Thymus (tissue), 11 donors: Measurements from ENCODE around the gene APMAP. TPM values are rescaled to one million over a fixed set of nuclear protein-coding genes. Genes with fewer than 3 reads are reported as not detected.

Source experiments
- DNase-seq, 9 donors: peaks; one replicate each; pipeline ENCODE4 v3.0.0-alpha.2; 2013; ENCODE audit warnings: low spot score in 9 of 9, low read depth in 6 of 9, missing footprints in 1 of 9
- H3K27ac ChIP-seq, 2 donors: one replicate each; pipeline ENCODE4 v1.5.1; 2013; ENCODE audit warnings: control low read depth in 1 of 2, low read depth in 1 of 2, low read length in 1 of 2, mild to moderate bottlenecking in 1 of 2, moderate library complexity in 1 of 2
- H3K27me3 ChIP-seq, 2 donors: one replicate each; pipeline ENCODE4 v1.5.1; 2013; ENCODE audit warnings: low read length in 1 of 2; ENCODE audit not compliant: control insufficient read depth in 2 of 2, insufficient read depth in 1 of 2
- H3K36me3 ChIP-seq, 2 donors: one replicate each; pipeline ENCODE4 v1.5.1; 2013; ENCODE audit warnings: low read length in 1 of 2, mild to moderate bottlenecking in 1 of 2, moderate library complexity in 1 of 2; ENCODE audit not compliant: control insufficient read depth in 2 of 2, insufficient read depth in 2 of 2
- H3K4me1 ChIP-seq, 2 donors: one replicate each; pipeline ENCODE4 v1.5.1; 2013; ENCODE audit warnings: low read length in 2 of 2; ENCODE audit not compliant: control insufficient read depth in 2 of 2, insufficient read depth in 2 of 2
- H3K4me3 ChIP-seq, 2 donors: one replicate each; pipeline ENCODE4 v1.5.1; 2013; ENCODE audit warnings: low read length in 2 of 2, control low read depth in 1 of 2, mild to moderate bottlenecking in 1 of 2
- H3K9me3 ChIP-seq, 2 donors: one replicate each; pipeline ENCODE4 v1.5.1; 2013; ENCODE audit warnings: low read length in 1 of 2, mild to moderate bottlenecking in 1 of 2; ENCODE audit not compliant: control insufficient read depth in 2 of 2, insufficient read depth in 1 of 2
- WGBS: extraction: QIAGEN DNeasy Blood & Tissue Kit; methylation state at CpG from one replicate; pipeline ENCODE4 v1.1.7; 2013; 5-methylcytosine and 5-hydroxymethylcytosine counted together
- polyA plus RNA-seq: library from polyadenylated mRNA; stranded (reverse); fragments of 200-250 nt; gene quantifications from one replicate; pipeline ENCODE4 v1.2.3, GENCODE V29; 2013
- total RNA-seq: library from RNA; stranded (reverse); fragments of 120-200 nt; gene quantifications from one replicate; pipeline ENCODE4 v1.2.4, GENCODE V29; 2013
- donor health status: healthy.

Gene APMAP
- total and polyA plus RNA-seq, 2 donors, result 49.3 to 53.4 TPM

GRCh38 chr20:24996449-24997377, 4.2 kb upstream of the APMAP start:
- Histone ChIP-seq H3K36me3 (no peaks in the 10 kb centered on the region), H3K4me1 (peaks cover 0 to 17% of the 10 kb centered on the region in 2 donors), H3K4me3 (no peak overlapping the region), H3K9me3 (no peaks in the 10 kb centered on the region), H3K27me3 (no peaks in the 10 kb centered on the region), H3K27ac (no peak overlapping the region)
- 80% methylated on average over 9 of the region's 9 CpGs for WGBS
- no peak for DNase-seq

- H3K27ac ChIP-seq, result no peak overlapping the region
- no peak overlapping the region for H3K4me3 ChIP-seq
- WGBS, result 78% methylated on average over 9 of the region's 9 CpGs
- H3K4me1 ChIP-seq, result peaks cover 7 to 22% of the 10 kb centered on the region in 2 donors
- DNase-seq, result no peak
- no peaks in the 10 kb centered on the region for H3K36me3 ChIP-seq
- no peaks in the 10 kb centered on the region for H3K27me3 ChIP-seq
- H3K9me3 ChIP-seq, result no peaks in the 10 kb centered on the region
Measured at GRCh38 chr20:24995741-24996448, 3.3 kb upstream of the APMAP start.

DNA sequence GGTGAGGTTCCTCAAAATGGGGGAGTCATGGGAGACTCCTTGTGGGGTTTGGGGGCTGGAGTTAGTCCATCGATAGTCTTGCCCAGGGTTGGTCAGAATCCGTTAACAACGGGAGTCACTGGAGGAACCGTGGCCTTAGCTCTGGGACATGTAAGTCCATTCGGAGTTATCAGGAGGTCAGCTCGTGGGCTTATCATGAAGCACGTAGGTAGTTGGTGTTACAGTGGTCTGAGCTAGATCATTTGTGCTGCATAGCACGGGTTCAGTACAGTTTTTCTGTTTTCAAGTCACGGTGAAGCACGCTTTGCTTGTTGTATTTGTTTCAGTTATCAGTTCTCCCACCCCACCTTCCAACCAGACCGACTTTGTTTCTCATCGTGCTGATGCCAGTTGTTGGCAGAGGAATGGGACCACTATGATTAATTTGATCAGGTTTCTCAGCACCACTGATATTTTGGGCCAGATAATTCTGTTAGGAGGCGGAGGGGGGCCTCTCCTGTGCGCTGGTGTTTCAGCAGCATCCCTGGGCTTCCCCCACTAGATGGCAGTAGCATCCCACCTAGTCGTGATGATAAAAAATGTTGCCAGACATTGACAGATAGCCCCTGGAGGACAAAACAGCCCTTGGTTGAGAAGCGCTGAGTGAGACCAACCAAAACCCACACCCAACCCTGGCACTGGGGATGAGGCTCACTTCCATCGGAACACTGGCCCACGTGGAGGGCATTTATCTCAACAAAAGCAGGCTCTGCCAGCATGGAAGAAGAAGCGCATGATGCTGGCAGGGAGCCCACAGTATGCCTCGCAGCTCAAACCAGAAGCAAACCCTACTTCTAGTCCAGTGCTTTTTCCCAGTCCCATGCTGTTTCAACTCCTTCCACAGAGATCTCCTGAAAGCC, 2.2 kb upstream of the APMAP start:
- peak; percentile 50 to 88 (median 78) for DNase-seq
- Histone ChIP-seq H3K36me3 (no peaks in the 10 kb centered on the region), H3K27me3 (no peaks in the 10 kb centered on the region), H3K27ac (no peak overlapping the region), H3K4me1 (peaks cover 8 to 23% of the 10 kb centered on the region in 2 donors), H3K9me3 (no peaks in the 10 kb centered on the region), H3K4me3 (no peak overlapping the region)
- WGBS, result 56% methylated on average over 20 of the region's 20 CpGs

- H3K4me1 ChIP-seq, result peaks cover 8 to 23% of the 10 kb centered on the region in 2 donors
- H3K9me3 ChIP-seq, result no peaks in the 10 kb centered on the region
- H3K27ac ChIP-seq, result no peak overlapping the region
- H3K36me3 ChIP-seq, result no peaks in the 10 kb centered on the region
- DNase-seq, result no peak
- no peaks in the 10 kb centered on the region for H3K27me3 ChIP-seq
- 96% methylated on average over 1 of the region's 1 CpG for whole genome bisulfite sequencing
- no peak overlapping the region for H3K4me3 ChIP-seq
Measured at GRCh38 chr20:24994186-24994465, 1.6 kb upstream of the APMAP start.

GRCh38 chr20:24993337-24994185, 1.0 kb upstream of the APMAP start:
- DNase-seq, result no peak
- no peaks in the 10 kb centered on the region for H3K9me3 ChIP-seq
- H3K27me3 ChIP-seq, result no peaks in the 10 kb centered on the region
- H3K36me3 ChIP-seq, result no peaks in the 10 kb centered on the region
- peaks cover 8 to 23% of the 10 kb centered on the region in 2 donors for H3K4me1 ChIP-seq
- WGBS, result 62% methylated on average over 9 of the region's 9 CpGs
- peak overlapping the region; percentile 73 to 94 for H3K4me3 ChIP-seq
- peak overlapping the region in 1 of 2 donors; percentile 85 for H3K27ac ChIP-seq

DNA sequence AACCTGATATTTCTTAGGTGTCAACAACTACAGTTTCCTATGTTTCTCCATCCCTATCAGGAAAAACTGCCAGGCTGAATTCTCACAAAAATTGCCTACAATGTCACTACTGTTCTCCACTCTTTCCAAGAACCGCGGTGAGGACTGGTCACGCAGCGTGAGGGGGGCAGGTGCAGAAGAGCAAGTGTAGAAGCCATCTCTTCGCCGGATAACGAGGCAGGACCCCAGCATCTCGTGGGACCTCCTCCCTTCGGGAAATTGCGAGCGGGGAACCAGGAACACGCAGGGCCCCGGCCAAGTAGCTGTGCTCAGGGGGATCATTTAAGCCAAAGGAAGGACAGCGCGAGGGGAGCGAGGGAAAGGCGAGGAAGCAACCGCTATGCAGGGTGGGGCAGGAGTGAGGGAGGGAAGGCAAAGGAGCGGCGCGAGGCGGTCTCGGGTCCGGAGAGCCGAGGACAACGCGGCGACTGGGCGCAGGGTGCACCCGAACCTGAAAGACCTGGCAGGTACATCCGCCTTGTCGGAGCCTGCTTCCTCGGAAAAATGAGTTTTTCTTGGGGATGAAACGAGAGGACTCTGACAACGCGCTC, 559 bp downstream of the APMAP start:
- peak in 3 of 9 donors; percentile 8 to 28 (median 26) for DNase-seq
- Histone ChIP-seq H3K4me1 (peaks cover 8 to 23% of the 10 kb centered on the region in 2 donors), H3K27me3 (no peaks in the 10 kb centered on the region), H3K27ac (peak overlapping the region; percentile 32 to 37), H3K9me3 (no peaks in the 10 kb centered on the region), H3K4me3 (peak overlapping the region; percentile 73 to 94), H3K36me3 (no peaks in the 10 kb centered on the region)
- under 1% methylated on average over 36 of the region's 36 CpGs for WGBS

GRCh38 chr20:24990810-24991252, 1.7 kb downstream of the APMAP start:
- H3K27me3 ChIP-seq, result no peaks in the 10 kb centered on the region
- no peaks in the 10 kb centered on the region for H3K9me3 ChIP-seq
- H3K4me3 ChIP-seq, result no peak overlapping the region
- WGBS, result 98% methylated on average over 2 of the region's 2 CpGs
- no peak overlapping the region for H3K27ac ChIP-seq
- H3K4me1 ChIP-seq, result peaks cover 8 to 23% of the 10 kb centered on the region in 2 donors
- DNase-seq, result no peak
- H3K36me3 ChIP-seq, result no peaks in the 10 kb centered on the region

DNA sequence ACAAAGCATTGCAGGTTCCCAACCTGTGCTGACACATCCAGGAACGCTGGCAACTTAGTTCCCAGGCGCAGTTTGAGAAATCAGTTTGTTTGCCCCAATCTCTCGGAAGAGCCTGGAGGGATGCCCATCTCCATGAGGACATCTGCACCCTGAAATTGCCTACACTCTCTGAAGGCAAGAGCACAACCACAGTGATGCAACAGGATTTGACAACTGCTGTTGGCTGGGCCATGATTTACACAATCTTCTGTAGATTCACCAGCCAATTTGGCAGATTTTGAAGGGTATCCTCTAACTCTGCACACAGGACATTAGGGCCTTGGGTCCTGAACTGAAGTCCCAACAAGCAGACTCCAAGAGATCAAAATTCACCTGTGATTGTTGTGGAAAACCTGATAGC, 3.4 kb downstream of the APMAP start:
- peaks cover 11 to 16% of the 10 kb centered on the region in 2 donors for H3K4me1 ChIP-seq
- H3K27ac ChIP-seq, result no peak overlapping the region
- no peak for DNase-seq
- WGBS, result 94% methylated on average over 3 of the region's 3 CpGs
- no peak overlapping the region for H3K4me3 ChIP-seq
- no peaks in the 10 kb centered on the region for H3K27me3 ChIP-seq
- H3K9me3 ChIP-seq, result no peaks in the 10 kb centered on the region
- no peaks in the 10 kb centered on the region for H3K36me3 ChIP-seq
